HG02884 (cell line): ENCODE measurements around the gene NUP50.

Experiments used
- ATAC-seq: cut with Tn5 transposase; IDR thresholded peaks from one replicate; pipeline ENCODE4 v1.9.1; 2021; ENCODE audit warnings: mild to moderate bottlenecking, moderate library complexity; ENCODE audit not compliant: unreplicated experiment

NUP50 gene

GRCh38 chr22:45227645-45228400 lies 64.1 kb downstream of the NUP50 start:
- no peak for ATAC-seq

- ATAC-seq: no peak
Observed at GRCh38 chr22:45228401-45228754, 64.7 kb downstream of the NUP50 start.

DNA sequence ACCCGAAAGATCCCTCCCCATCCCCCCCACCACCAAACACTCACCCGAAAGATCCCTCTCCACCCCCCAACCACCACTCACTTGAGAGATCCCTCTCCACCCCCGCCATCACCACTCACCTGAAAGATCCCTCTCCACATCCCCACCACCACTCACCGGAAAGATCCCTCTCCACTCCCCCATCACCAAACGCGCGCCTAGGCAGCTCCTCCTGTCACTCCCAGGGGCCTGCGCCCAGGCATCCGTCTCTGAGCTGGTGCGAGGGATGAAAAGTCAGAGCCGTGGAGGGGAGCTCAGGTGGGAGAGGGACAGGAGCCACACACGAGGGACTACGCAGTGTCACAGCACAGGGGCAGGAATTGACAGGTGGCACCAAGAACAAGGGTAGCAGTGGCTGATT lies 65.5 kb downstream of the NUP50 start:
- no peak for ATAC-seq

DNA sequence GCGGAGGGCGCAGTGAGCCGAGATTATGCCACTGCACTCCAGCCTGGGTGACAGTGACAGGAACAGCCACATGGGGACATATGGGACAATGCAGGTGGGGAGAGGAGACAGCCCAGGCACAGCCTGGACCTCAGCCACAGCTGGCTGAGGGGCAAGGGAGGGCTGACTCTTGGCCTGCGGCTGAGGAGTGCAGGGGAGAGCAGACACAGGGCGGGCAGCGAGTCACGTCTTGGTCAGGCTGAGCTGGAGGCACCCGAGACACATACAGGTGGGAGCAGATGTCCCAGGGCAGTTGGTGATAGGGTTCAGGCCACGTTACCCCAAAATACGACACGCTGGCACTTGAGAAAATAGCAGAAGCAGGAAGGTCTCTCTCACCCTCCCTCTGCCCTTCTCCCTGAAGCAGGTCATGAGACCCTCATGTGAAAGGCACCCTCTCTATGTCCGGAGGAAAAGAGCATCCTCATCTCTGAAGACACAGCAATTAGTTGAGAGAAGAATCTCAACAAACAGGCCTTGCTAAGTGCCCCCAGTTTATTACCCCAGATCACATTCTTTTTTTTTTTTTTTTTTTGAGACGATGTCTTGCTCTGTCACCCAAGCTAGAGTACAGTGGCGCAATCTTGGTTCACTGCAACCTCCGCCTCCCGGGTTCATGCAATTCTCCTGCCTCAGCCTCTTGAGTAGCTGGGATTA lies 66.4 kb downstream of the NUP50 start:
- ATAC-seq: no peak

GRCh38 chr22:45231293-45231692 lies 67.6 kb downstream of the NUP50 start:
- no peak for ATAC-seq

DNA sequence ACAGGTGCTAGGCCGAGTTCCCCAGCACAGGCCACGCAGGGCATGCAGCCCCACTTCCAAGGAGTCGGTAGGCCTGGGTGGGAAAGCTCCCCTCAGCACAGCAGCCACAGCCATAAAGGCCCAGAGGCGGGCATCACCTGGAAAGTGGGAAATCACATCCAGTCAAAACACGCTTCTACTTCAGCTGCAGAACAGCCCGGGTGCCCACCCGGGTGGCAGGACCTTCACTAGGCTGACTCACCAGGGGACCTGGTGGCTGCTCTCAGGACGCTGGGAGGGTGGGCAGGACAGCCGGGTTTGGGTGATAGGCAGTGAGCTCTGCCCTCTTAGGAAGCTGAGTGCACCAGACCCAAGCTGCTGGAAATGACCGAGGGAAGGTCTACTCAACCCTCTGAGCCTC lies 69.7 kb downstream of the NUP50 start:
- no peak for ATAC-seq

GRCh38 chr22:45233827-45234226 lies 70.1 kb downstream of the NUP50 start:
- ATAC-seq: no peak

GRCh38 chr22:45235101-45235777 lies 71.5 kb downstream of the NUP50 start:
- ATAC-seq: peak; percentile 65

GRCh38 chr22:45235851-45236342 lies 72.2 kb downstream of the NUP50 start:
- no peak for ATAC-seq

- ATAC-seq: no peak
Observed at GRCh38 chr22:45237065-45237990, 73.6 kb downstream of the NUP50 start.
